Panc1 (cell line): ENCODE results near the gene IRF3. TPM values are rescaled to one million over a fixed set of nuclear protein-coding genes. Genes with fewer than 3 reads are reported as not detected.

Experiments used
- ATAC-seq: fragments of 200-7000 bp; cut with Tn5 transposase; 2 replicates; pipeline ENCODE4 v1.9.1; 2020; ENCODE audit warnings: mild to moderate bottlenecking, moderate library complexity
- BruUV-seq: library from RNA; stranded (reverse); fragments of 400-500 nt; replicated peaks from 2 replicates; lab custom pipeline; 2021; lab: Mats Ljungman, UMichigan
- CTCF ChIA-PET: fragments of 300-600 bp; sonication (Branson Sonifier 250); formaldehyde crosslinking; loops from one replicate; lab custom pipeline; 2022; ENCODE audit warnings: antibody characterized with exemption; lab: Charles Lee
- POLR2A ChIA-PET: fragments of 300-600 bp; sonication (Branson Sonifier 250); formaldehyde crosslinking; loops from one replicate; lab custom pipeline; 2022; ENCODE audit warnings: antibody characterized with exemption; lab: Charles Lee
- DNase-seq: peaks from one replicate; pipeline ENCODE4 v3.0.0-alpha.2; 2010; ENCODE audit warnings: low read depth, low spot score
- H3K27ac ChIP-seq: 2 replicates; pipeline ENCODE4 v1.5.1; 2011; ENCODE audit warnings: mild to moderate bottlenecking, low read length, inconsistent platforms
- H3K27me3 ChIP-seq: fragments of 200-500 bp; sonication (Bioruptor generic); 2 replicates; pipeline ENCODE4 v1.6.0; 2014; ENCODE audit warnings: low read length, inconsistent platforms; ENCODE audit not compliant: control insufficient read depth, insufficient read depth
- H3K36me3 ChIP-seq: fragments of 200-500 bp; sonication (Bioruptor generic); 2 replicates; pipeline ENCODE4 v1.5.1; 2014; ENCODE audit warnings: inconsistent platforms, mild to moderate bottlenecking, low read length, moderate library complexity; ENCODE audit not compliant: control insufficient read depth, insufficient read depth
- H3K4me1 ChIP-seq: 2 replicates; pipeline ENCODE4 v1.5.1; 2011; ENCODE audit warnings: inconsistent platforms, mild to moderate bottlenecking, low read length, moderate library complexity; ENCODE audit not compliant: control insufficient read depth, insufficient read depth
- H3K4me3 ChIP-seq, 2 experiments: 2 replicates each; pipeline ENCODE4 v1.5.1; 2011 to 2012; ENCODE audit warnings: low read depth in 2 of 2, low read length in 2 of 2, mild to moderate bottlenecking in 2 of 2, inconsistent platforms in 1 of 2, moderate library complexity in 1 of 2
- H3K9me3 ChIP-seq: fragments of 200-500 bp; sonication (Bioruptor generic); 2 replicates; pipeline ENCODE4 v1.5.1; 2014; ENCODE audit warnings: low read depth, mild to moderate bottlenecking, inconsistent platforms, low read length, moderate library complexity; ENCODE audit not compliant: control insufficient read depth, insufficient read depth
- POLR2AphosphoS5 ChIP-seq: IDR thresholded peaks from 2 replicates; pipeline ENCODE4 v1.6.1; 2012; ENCODE audit warnings: mild to moderate bottlenecking, low read depth, low read length, moderate library complexity
- SIN3A ChIP-seq: IDR thresholded peaks from 2 replicates; pipeline ENCODE4 v1.6.1; 2012; ENCODE audit warnings: low read depth, mild to moderate bottlenecking, low read length, moderate library complexity, borderline replicate concordance; ENCODE audit not compliant: insufficient read depth
- TCF7L2 ChIP-seq: IDR thresholded peaks from 2 replicates; pipeline ENCODE4 v1.6.1; 2011; ENCODE audit warnings: mild to moderate bottlenecking, low read depth, low read length, inconsistent platforms
- in situ Hi-C: cut with HindIII; loops from 2 replicates; pipeline ENCODE4 v1.10.0; 2016; ENCODE audit warnings: low sequenced_read_pairs, low pct_unique_long_range_greater_than_20kb
- intact Hi-C: fragments of 100-400 bp; cut with micrococcal nuclease; formaldehyde crosslinking; loops from one replicate; pipeline ENCODE4 v1.10.0; 2022; ENCODE audit not compliant: unreplicated experiment
- total RNA-seq: library from RNA; stranded (reverse); gene quantifications from one replicate; pipeline ENCODE4 v1.2.1, GENCODE V29; 2021; ENCODE audit not compliant: unreplicated experiment
- TF ChIP-seq, protein P1 (sequence below): fragments of 450-650 bp; IDR thresholded peaks from 2 replicates; pipeline ENCODE4 v1.5.1; 2017; ENCODE audit warnings: mild to moderate bottlenecking
- TF ChIP-seq, protein P2 (sequence below), 2 experiments: IDR thresholded peaks; 2 replicates each; pipeline ENCODE4 v1.6.1; 2011 to 2012; ENCODE audit warnings: low read depth in 2 of 2, control low read depth in 1 of 2, low read length in 1 of 2, mild to moderate bottlenecking in 1 of 2, moderate library complexity in 1 of 2; ENCODE audit not compliant: insufficient read depth in 1 of 2

The IRF3 gene
- total RNA-seq, 1 experiment from 2014 or later, result 109 TPM

DNA sequence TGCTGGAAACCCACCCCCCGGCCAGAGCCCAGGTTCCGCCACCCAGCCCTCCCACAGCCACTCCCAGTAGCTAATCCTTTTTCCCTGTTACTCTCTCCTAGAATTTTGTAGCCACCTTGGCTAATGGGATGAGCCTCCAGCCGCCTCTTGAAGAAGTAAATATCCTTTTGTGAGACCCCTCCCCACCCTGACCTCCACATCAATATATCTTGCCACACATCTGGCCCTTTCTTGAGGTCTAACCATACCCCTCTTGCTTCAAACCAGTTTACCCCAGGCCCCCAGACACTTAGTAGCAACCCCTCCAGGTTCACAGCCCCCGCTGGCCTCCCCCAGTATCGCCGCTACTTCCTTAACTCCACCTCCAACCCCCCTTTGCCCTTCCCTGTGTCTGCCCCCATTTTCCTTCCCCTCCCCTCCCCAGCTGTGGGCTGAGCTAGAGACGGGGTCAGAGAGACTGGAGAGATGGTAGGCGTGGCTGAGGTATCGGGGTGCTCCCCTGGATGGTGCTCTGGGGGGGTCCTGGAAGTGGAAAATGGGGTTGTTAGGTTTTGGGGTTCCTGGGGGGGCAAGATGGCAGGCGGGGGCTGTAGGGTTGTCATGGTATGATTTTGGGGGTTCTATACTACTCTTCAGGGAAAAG, 14.2 kb upstream of the IRF3 start:
- TF ChIP-seq, protein P1, sequence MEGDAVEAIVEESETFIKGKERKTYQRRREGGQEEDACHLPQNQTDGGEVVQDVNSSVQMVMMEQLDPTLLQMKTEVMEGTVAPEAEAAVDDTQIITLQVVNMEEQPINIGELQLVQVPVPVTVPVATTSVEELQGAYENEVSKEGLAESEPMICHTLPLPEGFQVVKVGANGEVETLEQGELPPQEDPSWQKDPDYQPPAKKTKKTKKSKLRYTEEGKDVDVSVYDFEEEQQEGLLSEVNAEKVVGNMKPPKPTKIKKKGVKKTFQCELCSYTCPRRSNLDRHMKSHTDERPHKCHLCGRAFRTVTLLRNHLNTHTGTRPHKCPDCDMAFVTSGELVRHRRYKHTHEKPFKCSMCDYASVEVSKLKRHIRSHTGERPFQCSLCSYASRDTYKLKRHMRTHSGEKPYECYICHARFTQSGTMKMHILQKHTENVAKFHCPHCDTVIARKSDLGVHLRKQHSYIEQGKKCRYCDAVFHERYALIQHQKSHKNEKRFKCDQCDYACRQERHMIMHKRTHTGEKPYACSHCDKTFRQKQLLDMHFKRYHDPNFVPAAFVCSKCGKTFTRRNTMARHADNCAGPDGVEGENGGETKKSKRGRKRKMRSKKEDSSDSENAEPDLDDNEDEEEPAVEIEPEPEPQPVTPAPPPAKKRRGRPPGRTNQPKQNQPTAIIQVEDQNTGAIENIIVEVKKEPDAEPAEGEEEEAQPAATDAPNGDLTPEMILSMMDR, result no peak
- TF ChIP-seq TCF7L2, result no peak
- no peaks in the 10 kb centered on the region for H3K27me3 ChIP-seq
- intact Hi-C loops, result no loop called here
- POLR2A ChIA-PET, result interaction anchor here (0.6 kb wide), 1 partner anchor 50 kb away, joined by 5 read pairs; no protein-coding TSS in a partner anchor
- DNase-seq, result no peak
- ATAC-seq, result no peak
- H3K27ac ChIP-seq, result peak overlapping the region; percentile 65; the same call in 1 of the 2 replicates
- H3K9me3 ChIP-seq, result no peaks in the 10 kb centered on the region
- no TSS peak for BruUV-seq
- in situ Hi-C loops, result no loop called here
- CTCF ChIA-PET, result no interaction called here
- peaks cover 14% of the 10 kb centered on the region for H3K36me3 ChIP-seq
- H3K4me3 ChIP-seq, result peak overlapping the region; percentile 10 to 88; a peak in 1 of 4 replicates
- peaks cover 19% of the 10 kb centered on the region for H3K4me1 ChIP-seq

DNA sequence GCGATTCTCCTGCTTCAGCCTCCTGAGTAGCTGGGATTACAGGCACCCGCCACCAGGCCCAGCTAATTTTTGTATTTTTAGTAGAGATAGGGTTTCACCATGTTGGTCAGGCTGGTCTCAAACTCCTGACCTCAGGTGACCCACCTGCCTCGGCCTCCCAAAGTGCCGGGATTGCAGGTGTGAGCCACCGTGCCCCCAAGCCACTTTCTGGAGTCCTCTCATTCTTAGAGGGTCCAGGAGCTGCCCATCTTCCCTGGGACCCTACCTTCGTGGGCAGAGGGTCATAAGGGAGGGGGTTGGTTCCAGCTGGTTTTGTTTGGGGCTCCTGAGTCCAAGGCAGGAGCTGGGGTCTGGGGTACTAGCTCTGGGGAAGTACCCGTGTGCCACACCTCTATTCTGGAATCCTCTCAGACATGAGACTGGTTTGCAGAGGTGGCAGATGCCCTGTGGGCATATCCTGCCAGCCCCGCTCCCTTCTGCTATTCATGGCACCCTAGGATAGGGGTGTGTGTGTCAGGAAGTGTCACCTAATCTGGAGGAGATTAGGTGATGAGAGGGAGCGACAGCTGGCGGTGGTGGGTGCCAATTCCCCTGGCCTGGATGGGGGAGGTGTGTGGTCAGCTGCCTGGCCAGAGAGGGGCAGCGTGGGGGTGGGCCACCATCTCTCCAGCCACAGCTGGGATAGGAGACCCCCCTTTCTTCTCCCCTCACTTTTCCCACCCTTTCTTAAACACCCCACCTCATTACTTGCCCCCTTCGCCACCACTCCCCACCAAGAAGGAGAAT, 13.5 kb upstream of the IRF3 start:
- in situ Hi-C loops, result no loop called here

GRCh38 chr19:49677901-49678674, 12.4 kb upstream of the IRF3 start:
- peaks cover 14% of the 10 kb centered on the region for H3K36me3 ChIP-seq
- ATAC-seq, result no peak
- H3K27me3 ChIP-seq, result no peaks in the 10 kb centered on the region
- H3K27ac ChIP-seq, result peak overlapping the region; percentile 85
- TF ChIP-seq SIN3A, result peak; percentile 18; the same call in 1 of the 2 replicates
- TF ChIP-seq, protein P2, sequence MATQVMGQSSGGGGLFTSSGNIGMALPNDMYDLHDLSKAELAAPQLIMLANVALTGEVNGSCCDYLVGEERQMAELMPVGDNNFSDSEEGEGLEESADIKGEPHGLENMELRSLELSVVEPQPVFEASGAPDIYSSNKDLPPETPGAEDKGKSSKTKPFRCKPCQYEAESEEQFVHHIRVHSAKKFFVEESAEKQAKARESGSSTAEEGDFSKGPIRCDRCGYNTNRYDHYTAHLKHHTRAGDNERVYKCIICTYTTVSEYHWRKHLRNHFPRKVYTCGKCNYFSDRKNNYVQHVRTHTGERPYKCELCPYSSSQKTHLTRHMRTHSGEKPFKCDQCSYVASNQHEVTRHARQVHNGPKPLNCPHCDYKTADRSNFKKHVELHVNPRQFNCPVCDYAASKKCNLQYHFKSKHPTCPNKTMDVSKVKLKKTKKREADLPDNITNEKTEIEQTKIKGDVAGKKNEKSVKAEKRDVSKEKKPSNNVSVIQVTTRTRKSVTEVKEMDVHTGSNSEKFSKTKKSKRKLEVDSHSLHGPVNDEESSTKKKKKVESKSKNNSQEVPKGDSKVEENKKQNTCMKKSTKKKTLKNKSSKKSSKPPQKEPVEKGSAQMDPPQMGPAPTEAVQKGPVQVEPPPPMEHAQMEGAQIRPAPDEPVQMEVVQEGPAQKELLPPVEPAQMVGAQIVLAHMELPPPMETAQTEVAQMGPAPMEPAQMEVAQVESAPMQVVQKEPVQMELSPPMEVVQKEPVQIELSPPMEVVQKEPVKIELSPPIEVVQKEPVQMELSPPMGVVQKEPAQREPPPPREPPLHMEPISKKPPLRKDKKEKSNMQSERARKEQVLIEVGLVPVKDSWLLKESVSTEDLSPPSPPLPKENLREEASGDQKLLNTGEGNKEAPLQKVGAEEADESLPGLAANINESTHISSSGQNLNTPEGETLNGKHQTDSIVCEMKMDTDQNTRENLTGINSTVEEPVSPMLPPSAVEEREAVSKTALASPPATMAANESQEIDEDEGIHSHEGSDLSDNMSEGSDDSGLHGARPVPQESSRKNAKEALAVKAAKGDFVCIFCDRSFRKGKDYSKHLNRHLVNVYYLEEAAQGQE (IDR thresholded peaks at IDR 0.05; ENCODE audit: insufficient read depth in 1 of 2, low read depth in 2 of 2, low read length in 1 of 2), result no peak
- 0 out of 2 replicates have a peak, but pooled peaks have one; percentile 7 for TF ChIP-seq POLR2AphosphoS5
- no peak for TF ChIP-seq TCF7L2
- TF ChIP-seq, protein P1, result peak; percentile 73
- peaks cover 19% of the 10 kb centered on the region for H3K4me1 ChIP-seq
- intact Hi-C loops (no loop called here), in situ Hi-C loops (no loop called here)
- ChIA-PET CTCF (no interaction called here), POLR2A (interaction anchor here (1.0 kb wide), 1 partner anchor 98 kb away, joined by 3 read pairs; no protein-coding TSS in a partner anchor)
- TSS peak; percentile 79 for BruUV-seq
- DNase-seq, result no peak
- peak overlapping the region; percentile 83 to 88 for H3K4me3 ChIP-seq
- H3K9me3 ChIP-seq, result no peaks in the 10 kb centered on the region

More for the DNA sequence above, 13.5 kb upstream of the IRF3 start:
- Histone ChIP-seq H3K9me3 (no peaks in the 10 kb centered on the region), H3K36me3 (peaks cover 14% of the 10 kb centered on the region), H3K27ac (no peak overlapping the region), H3K27me3 (no peaks in the 10 kb centered on the region), H3K4me3 (peak overlapping the region; percentile 32 to 88), H3K4me1 (peaks cover 19% of the 10 kb centered on the region)
- no TSS peak for BruUV-seq
- CTCF ChIA-PET, result no interaction called here
- TF ChIP-seq TCF7L2, result no peak
- TF ChIP-seq, protein P1, result no peak
- POLR2A ChIA-PET, result interaction anchor here (0.6 to 1.0 kb wide), 2 partner anchors 51 to 99 kb away, joined by 3 to 5 read pairs; no protein-coding TSS in a partner anchor
- ATAC-seq (no peak), DNase-seq (no peak)
- intact Hi-C loops, result no loop called here
